SJCRH30 (cell line): ENCODE data around the gene VPS9D1. TPM values are rescaled to one million over a fixed set of nuclear protein-coding genes. Genes with fewer than 3 reads are reported as not detected.

Experiments used
- DNase-seq, 2 experiments: peaks; one replicate each; pipeline ENCODE4 v3.0.0-alpha.2; 2015 to 2020
- H3K27ac ChIP-seq: fragments of 250-450 bp; sonication (Bioruptor Pico); 2 replicates; pipeline ENCODE4 v1.5.1; 2020; ENCODE audit warnings: mild to moderate bottlenecking, moderate library complexity
- H3K27me3 ChIP-seq: fragments of 250-450 bp; sonication (Bioruptor Pico); 2 replicates; pipeline ENCODE4 v1.5.1; 2020; ENCODE audit warnings: mild to moderate bottlenecking, moderate library complexity
- H3K36me3 ChIP-seq: fragments of 250-450 bp; sonication (Bioruptor Pico); 2 replicates; pipeline ENCODE4 v1.5.1; 2020; ENCODE audit warnings: mild to moderate bottlenecking, moderate library complexity
- H3K4me1 ChIP-seq: fragments of 250-450 bp; sonication (Bioruptor Pico); 2 replicates; pipeline ENCODE4 v1.5.1; 2020; ENCODE audit warnings: mild to moderate bottlenecking, moderate library complexity
- H3K4me3 ChIP-seq: fragments of 250-450 bp; sonication (Bioruptor Pico); 2 replicates; pipeline ENCODE4 v1.5.1; 2020; ENCODE audit warnings: mild to moderate bottlenecking, moderate library complexity
- H3K9me3 ChIP-seq: fragments of 250-450 bp; sonication (Bioruptor Pico); replicated peaks from 2 replicates; pipeline ENCODE4 v1.5.1; 2020; ENCODE audit warnings: mild to moderate bottlenecking, moderate library complexity
- total RNA-seq: library from RNA; depleted of rRNA; stranded (reverse); fragments of >200 nt; shearing (Covaris generic); gene quantifications from 2 replicates; pipeline ENCODE4 v1.2.3, GENCODE V29; 2014

VPS9D1 gene
- total RNA-seq, 1 experiment from 2014 or later: 2.5 TPM

GRCh38 chr16:89739383-89739782 lies 18.7 kb upstream of the VPS9D1 start:
- Histone ChIP-seq H3K36me3 (peaks cover 73% of the 10 kb centered on the region), H3K4me1 (no peaks in the 10 kb centered on the region), H3K9me3 (no peaks in the 10 kb centered on the region), H3K27me3 (no peaks in the 10 kb centered on the region), H3K27ac (no peak overlapping the region), H3K4me3 (no peak overlapping the region)
- no peak for DNase-seq

DNA sequence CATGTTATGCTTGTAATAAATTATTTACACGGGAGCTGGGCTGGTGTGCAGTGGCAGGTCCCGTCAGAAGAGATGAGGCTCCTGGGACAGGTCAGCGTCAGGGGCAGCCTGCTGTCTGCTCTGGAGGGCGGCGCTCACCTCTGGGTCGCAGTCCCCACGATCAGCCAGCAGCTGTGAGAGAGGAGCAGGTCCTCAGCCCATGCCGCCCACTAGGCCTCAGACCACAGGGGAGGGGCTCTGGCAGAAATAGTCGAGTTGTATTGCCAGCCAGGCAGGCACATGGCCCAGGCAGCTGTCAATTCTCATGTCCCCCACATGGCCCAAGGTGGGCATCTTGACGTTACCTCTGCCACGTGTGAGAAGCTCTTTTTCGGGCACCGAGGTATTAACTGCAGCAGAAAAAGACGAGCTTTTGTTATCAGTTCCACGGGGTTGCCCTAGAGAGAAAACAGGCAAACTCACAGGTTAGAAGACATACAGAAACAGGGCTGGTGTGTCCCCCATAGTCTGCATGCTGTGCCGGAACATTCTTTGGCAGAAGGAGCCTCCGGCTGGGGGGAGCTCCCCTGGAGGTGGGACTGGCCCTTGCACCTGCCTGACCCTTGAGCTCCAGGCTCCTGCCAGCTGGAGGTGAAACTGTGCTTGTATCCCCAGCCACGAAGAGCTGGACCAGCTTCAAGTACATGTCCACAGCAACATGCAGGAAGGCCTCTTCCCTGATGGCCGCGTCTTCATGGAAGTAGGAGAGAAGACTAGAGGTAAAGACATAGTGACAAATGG lies 18.0 kb upstream of the VPS9D1 start:
- Histone ChIP-seq H3K27ac (no peak overlapping the region), H3K4me3 (no peak overlapping the region), H3K9me3 (no peaks in the 10 kb centered on the region), H3K36me3 (peaks cover 75% of the 10 kb centered on the region), H3K27me3 (no peaks in the 10 kb centered on the region), H3K4me1 (no peaks in the 10 kb centered on the region)
- DNase-seq: no peak

- no peak overlapping the region for H3K4me3 ChIP-seq
- no peaks in the 10 kb centered on the region for H3K4me1 ChIP-seq
- DNase-seq: no peak
- H3K27me3 ChIP-seq: no peaks in the 10 kb centered on the region
- H3K27ac ChIP-seq: no peak overlapping the region
- peaks cover 82% of the 10 kb centered on the region for H3K36me3 ChIP-seq
- no peaks in the 10 kb centered on the region for H3K9me3 ChIP-seq
These were observed 17.3 kb upstream of the VPS9D1 start for GRCh38 chr16:89738072-89738377.

- Histone ChIP-seq H3K27ac (no peak overlapping the region), H3K27me3 (no peaks in the 10 kb centered on the region), H3K4me3 (no peak overlapping the region), H3K4me1 (no peaks in the 10 kb centered on the region), H3K36me3 (peaks cover 82% of the 10 kb centered on the region), H3K9me3 (no peaks in the 10 kb centered on the region)
- no peak for DNase-seq
These were observed 16.8 kb upstream of the VPS9D1 start for GRCh38 chr16:89737341-89738071.

GRCh38 chr16:89736554-89736953 lies 15.9 kb upstream of the VPS9D1 start:
- DNase-seq: no peak
- H3K4me1 ChIP-seq: no peaks in the 10 kb centered on the region
- H3K9me3 ChIP-seq: no peaks in the 10 kb centered on the region
- no peaks in the 10 kb centered on the region for H3K27me3 ChIP-seq
- H3K4me3 ChIP-seq: no peak overlapping the region
- H3K36me3 ChIP-seq: peaks cover 85% of the 10 kb centered on the region
- H3K27ac ChIP-seq: no peak overlapping the region

GRCh38 chr16:89733792-89734191 lies 13.1 kb upstream of the VPS9D1 start:
- H3K27me3 ChIP-seq: no peaks in the 10 kb centered on the region
- no peak overlapping the region for H3K27ac ChIP-seq
- no peaks in the 10 kb centered on the region for H3K4me1 ChIP-seq
- no peaks in the 10 kb centered on the region for H3K9me3 ChIP-seq
- H3K36me3 ChIP-seq: peaks cover 79% of the 10 kb centered on the region
- DNase-seq: no peak
- no peak overlapping the region for H3K4me3 ChIP-seq

DNA sequence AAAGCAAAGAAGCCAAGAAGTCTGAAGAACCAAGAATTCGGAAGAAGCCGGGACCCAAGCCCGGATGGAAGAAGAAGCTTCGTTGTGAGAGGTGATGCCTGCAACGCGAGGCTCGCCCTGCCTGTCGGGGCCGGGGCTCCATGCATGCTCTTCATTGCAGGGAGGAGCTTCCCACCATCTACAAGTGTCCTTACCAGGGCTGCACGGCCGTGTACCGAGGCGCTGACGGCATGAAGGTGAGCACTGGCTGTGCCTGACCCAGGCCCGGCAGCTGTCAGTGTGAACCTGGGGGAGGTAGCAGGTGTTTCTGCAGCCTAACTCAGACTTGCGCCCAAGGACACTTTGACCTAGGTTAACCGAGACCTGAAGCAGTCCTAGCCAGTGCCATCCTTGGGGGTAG lies 12.6 kb upstream of the VPS9D1 start:
- peaks cover 77% of the 10 kb centered on the region for H3K36me3 ChIP-seq
- H3K4me1 ChIP-seq: no peaks in the 10 kb centered on the region
- H3K4me3 ChIP-seq: no peak overlapping the region
- no peaks in the 10 kb centered on the region for H3K27me3 ChIP-seq
- no peak for DNase-seq
- H3K27ac ChIP-seq: no peak overlapping the region
- no peaks in the 10 kb centered on the region for H3K9me3 ChIP-seq

GRCh38 chr16:89732918-89733242 lies 12.2 kb upstream of the VPS9D1 start:
- Histone ChIP-seq H3K36me3 (peaks cover 74% of the 10 kb centered on the region), H3K4me3 (no peak overlapping the region), H3K4me1 (no peaks in the 10 kb centered on the region), H3K9me3 (no peaks in the 10 kb centered on the region), H3K27ac (no peak overlapping the region), H3K27me3 (no peaks in the 10 kb centered on the region)
- no peak for DNase-seq

GRCh38 chr16:89732142-89732917 lies 11.6 kb upstream of the VPS9D1 start:
- Histone ChIP-seq H3K36me3 (peaks cover 75% of the 10 kb centered on the region), H3K9me3 (no peaks in the 10 kb centered on the region)

DNA sequence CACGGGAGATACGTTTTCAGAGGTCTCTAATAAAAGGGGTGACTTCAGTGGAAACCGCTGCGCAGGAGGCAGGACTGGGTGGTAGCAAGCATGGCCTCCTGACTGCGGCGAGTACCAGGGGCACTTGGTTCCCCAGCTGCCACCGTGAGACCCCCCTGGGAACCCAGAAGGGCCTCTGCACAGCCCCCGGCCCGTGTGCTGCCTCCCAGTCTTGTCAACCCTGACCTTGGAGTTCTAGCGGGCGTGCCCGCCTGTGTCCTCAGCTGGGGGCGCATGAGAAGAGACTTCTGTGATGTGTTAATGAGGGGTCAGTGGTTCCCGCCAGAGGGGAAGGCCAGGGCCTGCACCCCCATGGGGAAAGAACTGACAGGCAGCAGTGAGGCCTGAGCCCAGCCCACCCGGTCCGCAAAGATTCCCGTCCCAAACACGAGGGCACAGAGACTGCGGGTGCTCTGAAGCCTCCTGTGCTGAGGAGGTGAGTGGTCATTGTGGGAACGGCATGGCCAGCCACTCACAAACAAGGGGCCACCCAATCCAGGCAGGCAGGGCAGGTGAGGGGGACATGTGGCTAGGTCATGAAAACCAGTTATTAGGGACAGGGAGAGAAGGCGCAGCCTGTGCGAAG lies 10.0 kb upstream of the VPS9D1 start:
- Histone ChIP-seq H3K27me3 (no peaks in the 10 kb centered on the region), H3K4me3 (no peak overlapping the region), H3K4me1 (no peaks in the 10 kb centered on the region), H3K27ac (no peak overlapping the region), H3K9me3 (no peaks in the 10 kb centered on the region), H3K36me3 (peaks cover 72% of the 10 kb centered on the region)
- no peak for DNase-seq

More at GRCh38 chr16:89732142-89732917, 11.6 kb upstream of the VPS9D1 start:
- Histone ChIP-seq H3K27me3 (no peaks in the 10 kb centered on the region), H3K4me1 (no peaks in the 10 kb centered on the region), H3K27ac (no peak overlapping the region), H3K4me3 (no peak overlapping the region)
- DNase-seq: no peak

DNA sequence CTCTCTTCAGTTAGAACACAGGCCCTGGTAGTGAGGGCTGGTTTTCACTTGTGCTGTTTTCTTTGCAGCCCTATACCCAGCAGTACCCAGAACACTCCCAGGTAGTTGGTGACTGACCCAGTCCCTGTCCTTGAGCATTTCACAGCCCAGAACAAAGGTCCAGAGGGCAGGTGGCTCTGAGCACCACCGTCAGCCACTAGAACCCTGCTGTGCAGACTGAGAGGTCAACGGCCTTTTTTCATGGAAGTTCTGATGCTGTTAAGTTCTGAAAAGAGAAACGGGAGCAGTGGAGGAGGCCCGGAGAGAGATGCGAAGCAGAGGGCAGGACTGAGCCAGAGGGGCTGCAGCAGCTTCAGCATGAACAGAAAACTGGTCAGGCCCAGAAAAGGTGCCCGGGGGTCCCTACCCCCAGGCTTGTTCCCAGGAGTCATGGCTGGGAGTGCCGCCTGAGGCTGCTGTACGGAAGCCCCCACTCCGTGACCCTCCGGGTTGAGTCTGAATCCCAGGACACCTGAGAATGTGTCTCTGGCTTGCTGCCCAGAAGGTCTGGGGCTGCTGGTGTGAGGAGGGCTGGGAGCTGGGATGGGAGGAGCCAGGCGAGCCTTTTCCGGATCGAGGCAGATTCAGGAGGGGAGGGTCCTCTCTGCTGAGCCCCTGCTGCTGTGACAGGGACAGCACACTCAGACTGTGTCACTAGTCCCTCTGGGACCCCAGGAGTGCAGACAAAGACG lies 9.3 kb upstream of the VPS9D1 start:
- peaks cover 65% of the 10 kb centered on the region for H3K36me3 ChIP-seq
- no peaks in the 10 kb centered on the region for H3K27me3 ChIP-seq
- no peak overlapping the region for H3K4me3 ChIP-seq
- H3K4me1 ChIP-seq: no peaks in the 10 kb centered on the region
- H3K27ac ChIP-seq: no peak overlapping the region
- H3K9me3 ChIP-seq: no peaks in the 10 kb centered on the region
- no peak for DNase-seq

GRCh38 chr16:89729293-89729692 lies 8.6 kb upstream of the VPS9D1 start:
- Histone ChIP-seq H3K4me1 (peaks cover 2% of the 10 kb centered on the region; the same call in 1 of the 2 replicates), H3K4me3 (no peak overlapping the region), H3K36me3 (peaks cover 61% of the 10 kb centered on the region), H3K27me3 (no peaks in the 10 kb centered on the region), H3K9me3 (no peaks in the 10 kb centered on the region), H3K27ac (no peak overlapping the region)
- no peak for DNase-seq

GRCh38 chr16:89727406-89728120 lies 6.9 kb upstream of the VPS9D1 start:
- no peak for DNase-seq
- peaks cover 56% of the 10 kb centered on the region for H3K36me3 ChIP-seq
- no peaks in the 10 kb centered on the region for H3K9me3 ChIP-seq
- no peaks in the 10 kb centered on the region for H3K27me3 ChIP-seq
- H3K4me3 ChIP-seq: no peak overlapping the region
- H3K4me1 ChIP-seq: peaks cover 16% of the 10 kb centered on the region
- H3K27ac ChIP-seq: no peak overlapping the region
